ENCODE results near the gene FAM216B. TPM values are rescaled to one million over a fixed set of nuclear protein-coding genes. Genes with fewer than 3 reads are reported as not detected.

The FAM216B gene
- total RNA-seq, 1 experiment from 2014 or later, result not detected

DNA sequence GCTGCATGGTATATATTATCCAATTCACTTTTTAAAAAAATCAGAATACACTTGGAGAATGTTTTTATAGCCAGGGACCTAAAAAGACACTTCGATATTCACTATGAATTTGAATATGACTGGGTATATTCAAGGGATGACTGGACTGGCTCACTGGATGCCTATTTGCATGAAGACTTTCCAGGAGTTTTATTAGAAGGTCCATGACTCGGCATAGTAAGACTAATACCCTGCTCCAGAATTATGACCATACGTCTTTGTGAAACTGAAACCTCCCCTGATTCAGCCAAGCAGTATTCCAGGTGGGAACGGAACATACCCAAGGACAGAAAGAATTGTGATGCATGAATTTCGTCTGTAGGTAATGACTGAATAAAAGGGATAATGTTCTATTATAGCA lies 3.9 kb upstream of the FAM216B start:
- no peak overlapping the region for H3K4me3 ChIP-seq (ENCODE audit: low read depth, low read length, poor library complexity, severe bottlenecking)
- no TSS peak for BruUV-seq (replicated peaks)
- TF ChIP-seq EZH2 (IDR thresholded peaks at IDR 0.05; ENCODE audit: borderline replicate concordance, low read depth, low read length, poor library complexity, severe bottlenecking), result no peak
- TF ChIP-seq, protein P1, sequence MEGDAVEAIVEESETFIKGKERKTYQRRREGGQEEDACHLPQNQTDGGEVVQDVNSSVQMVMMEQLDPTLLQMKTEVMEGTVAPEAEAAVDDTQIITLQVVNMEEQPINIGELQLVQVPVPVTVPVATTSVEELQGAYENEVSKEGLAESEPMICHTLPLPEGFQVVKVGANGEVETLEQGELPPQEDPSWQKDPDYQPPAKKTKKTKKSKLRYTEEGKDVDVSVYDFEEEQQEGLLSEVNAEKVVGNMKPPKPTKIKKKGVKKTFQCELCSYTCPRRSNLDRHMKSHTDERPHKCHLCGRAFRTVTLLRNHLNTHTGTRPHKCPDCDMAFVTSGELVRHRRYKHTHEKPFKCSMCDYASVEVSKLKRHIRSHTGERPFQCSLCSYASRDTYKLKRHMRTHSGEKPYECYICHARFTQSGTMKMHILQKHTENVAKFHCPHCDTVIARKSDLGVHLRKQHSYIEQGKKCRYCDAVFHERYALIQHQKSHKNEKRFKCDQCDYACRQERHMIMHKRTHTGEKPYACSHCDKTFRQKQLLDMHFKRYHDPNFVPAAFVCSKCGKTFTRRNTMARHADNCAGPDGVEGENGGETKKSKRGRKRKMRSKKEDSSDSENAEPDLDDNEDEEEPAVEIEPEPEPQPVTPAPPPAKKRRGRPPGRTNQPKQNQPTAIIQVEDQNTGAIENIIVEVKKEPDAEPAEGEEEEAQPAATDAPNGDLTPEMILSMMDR (conservative IDR thresholded peaks at IDR 0.05; ENCODE audit: low read depth, low read length), result no peak
- no peaks in the 10 kb centered on the region for H3K4me1 ChIP-seq (ENCODE audit: insufficient read depth, low read length, poor library complexity, severe bottlenecking)
- no peak overlapping the region for H3K27ac ChIP-seq (ENCODE audit: low read depth, low read length, poor library complexity, severe bottlenecking)
- no peaks in the 10 kb centered on the region for H3K36me3 ChIP-seq (ENCODE audit: insufficient read depth, low read length, poor library complexity, severe bottlenecking)
- intact Hi-C loops (cut with micrococcal nuclease; ENCODE audit: unreplicated experiment), result no loop called here
- H3K27me3 ChIP-seq (replicated peaks; ENCODE audit: insufficient read depth, low read depth, low read length, poor library complexity), result no peaks in the 10 kb centered on the region
- DNase-seq (ENCODE audit: low spot score), result no peak
- H3K9me3 ChIP-seq (ENCODE audit: low read depth, low read length, poor library complexity, severe bottlenecking), result no peaks in the 10 kb centered on the region
- CTCF ChIA-PET, result no interaction called here
- POLR2A ChIA-PET (ENCODE audit: low non-redundant PET), result no interaction called here

DNA sequence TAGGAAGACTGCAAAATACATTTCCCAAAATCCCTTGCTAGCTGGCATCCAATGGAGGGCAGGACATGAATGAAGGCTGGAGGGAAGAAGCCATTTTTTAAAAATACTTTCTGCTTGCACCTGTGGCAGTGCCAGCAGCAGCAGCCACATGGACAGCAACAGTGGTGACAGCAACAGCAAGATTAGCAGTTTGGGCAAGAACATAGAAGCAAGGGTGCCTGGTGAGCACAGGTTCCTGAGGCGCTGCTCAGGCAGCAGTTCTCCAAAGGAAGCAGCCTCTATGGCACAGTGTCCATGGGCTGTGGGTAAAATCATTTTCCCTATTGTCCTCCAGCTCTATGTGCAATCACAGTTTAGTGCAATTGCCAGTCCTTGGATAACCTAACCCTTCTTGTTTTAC lies 1.3 kb upstream of the FAM216B start:
- TF ChIP-seq, protein P1 (conservative IDR thresholded peaks at IDR 0.05; ENCODE audit: low read depth, low read length), result no peak
- no peak for TF ChIP-seq EZH2 (IDR thresholded peaks at IDR 0.05; ENCODE audit: borderline replicate concordance, low read depth, low read length, poor library complexity, severe bottlenecking)
- H3K27me3 ChIP-seq (replicated peaks; ENCODE audit: insufficient read depth, low read depth, low read length, poor library complexity), result no peaks in the 10 kb centered on the region
- no peaks in the 10 kb centered on the region for H3K36me3 ChIP-seq (ENCODE audit: insufficient read depth, low read length, poor library complexity, severe bottlenecking)
- no peak for DNase-seq (ENCODE audit: low spot score)
- H3K27ac ChIP-seq (ENCODE audit: low read depth, low read length, poor library complexity, severe bottlenecking), result no peak overlapping the region
- H3K4me1 ChIP-seq (ENCODE audit: insufficient read depth, low read length, poor library complexity, severe bottlenecking), result no peaks in the 10 kb centered on the region
- H3K4me3 ChIP-seq (ENCODE audit: low read depth, low read length, poor library complexity, severe bottlenecking), result no peak overlapping the region
- no TSS peak for BruUV-seq (replicated peaks)
- H3K9me3 ChIP-seq (ENCODE audit: low read depth, low read length, poor library complexity, severe bottlenecking), result no peaks in the 10 kb centered on the region
- ChIA-PET CTCF (no interaction called here), POLR2A (ENCODE audit: low non-redundant PET) (no interaction called here)
- intact Hi-C loops (cut with micrococcal nuclease; ENCODE audit: unreplicated experiment), result no loop called here

DNA sequence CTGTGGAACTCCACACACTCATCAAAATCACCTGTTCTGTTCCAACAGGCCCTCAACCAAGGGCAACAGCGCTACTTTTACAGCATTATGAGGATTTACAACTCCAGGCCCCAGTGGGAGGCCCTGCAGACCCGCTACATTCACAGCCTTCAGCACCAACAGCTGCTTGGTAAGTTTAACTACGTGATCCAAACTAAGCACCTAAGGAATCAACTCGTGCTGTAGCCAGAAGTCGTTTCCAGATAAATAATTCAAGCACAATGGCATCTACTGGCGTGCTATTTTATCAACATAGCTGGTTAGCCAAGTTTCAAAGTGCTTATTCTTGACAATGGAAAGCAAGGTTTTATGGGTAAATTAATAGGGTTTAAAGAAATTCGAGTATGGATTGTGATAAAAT lies 5.3 kb downstream of the FAM216B start:
- ChIA-PET CTCF (no interaction called here), POLR2A (ENCODE audit: low non-redundant PET) (no interaction called here)
- TF ChIP-seq EZH2 (IDR thresholded peaks at IDR 0.05; ENCODE audit: borderline replicate concordance, low read depth, low read length, poor library complexity, severe bottlenecking), result no peak
- TF ChIP-seq, protein P1 (conservative IDR thresholded peaks at IDR 0.05; ENCODE audit: low read depth, low read length), result no peak
- no peak overlapping the region for H3K27ac ChIP-seq (ENCODE audit: low read depth, low read length, poor library complexity, severe bottlenecking)
- BruUV-seq (replicated peaks), result no TSS peak
- DNase-seq (ENCODE audit: low spot score), result no peak
- no peak overlapping the region for H3K4me3 ChIP-seq (ENCODE audit: low read depth, low read length, poor library complexity, severe bottlenecking)
- no peaks in the 10 kb centered on the region for H3K27me3 ChIP-seq (replicated peaks; ENCODE audit: insufficient read depth, low read depth, low read length, poor library complexity)
- no peaks in the 10 kb centered on the region for H3K36me3 ChIP-seq (ENCODE audit: insufficient read depth, low read length, poor library complexity, severe bottlenecking)
- H3K9me3 ChIP-seq (ENCODE audit: low read depth, low read length, poor library complexity, severe bottlenecking), result no peaks in the 10 kb centered on the region
- no peaks in the 10 kb centered on the region for H3K4me1 ChIP-seq (ENCODE audit: insufficient read depth, low read length, poor library complexity, severe bottlenecking)
- intact Hi-C loops (cut with micrococcal nuclease; ENCODE audit: unreplicated experiment), result no loop called here
